ENCODE data around the gene LY6G5C. TPM values are rescaled to one million over a fixed set of nuclear protein-coding genes. Genes with fewer than 3 reads are reported as not detected.

LY6G5C gene
- total and polyA plus RNA-seq, 9 of the 15 experiments (the other 6 are each of a cell fraction or from before 2014, with no cell fraction given) = 0.10 to 0.67 (median 0.46) TPM; not detected in 4

GRCh38 chr6:31676904-31677303 lies 4.0 kb downstream of the LY6G5C start (continued):
- TF ChIP-seq ZNF512 (tag; IDR thresholded peaks at IDR 0.05) (no peak), TOE1 (IDR thresholded peaks at IDR 0.05; ENCODE audit: borderline replicate concordance) (no peak), TOE1 (CRISPR knock-in tag; IDR thresholded peaks at IDR 0.05; ENCODE audit: borderline replicate concordance, low read depth) (no peak), CBX8 (IDR thresholded peaks at IDR 0.05; ENCODE audit: borderline replicate concordance, extremely low read depth, low read depth, low read length, poor library complexity, severe bottlenecking) (no peak), RFX7 (CRISPR knock-in tag; IDR thresholded peaks at IDR 0.05) (no peak), MNT (conservative IDR thresholded peaks at IDR 0.05) (no peak), HMGN3 (IDR thresholded peaks at IDR 0.05; ENCODE audit: borderline replicate concordance, extremely low read depth, insufficient read length, low read depth, low read length) (no peak), SMARCA5 (IDR thresholded peaks at IDR 0.05) (no peak), FOXJ3 (CRISPR knock-in tag; IDR thresholded peaks at IDR 0.05) (no peak), TFE3 (CRISPR knock-in tag; IDR thresholded peaks at IDR 0.05) (no peak), MTA2 (IDR thresholded peaks at IDR 0.05; ENCODE audit: low read depth) (no peak; the same call in 1 of the 2 replicates), CBX2 (IDR thresholded peaks at IDR 0.05; ENCODE audit: insufficient read depth, low read length, poor library complexity, severe bottlenecking) (no peak), PRMT5 (CRISPR knock-in tag; IDR thresholded peaks at IDR 0.05) (no peak), NR2C2 (CRISPR knock-in tag; IDR thresholded peaks at IDR 0.05) (no peak), NR2C2 (tag; IDR thresholded peaks at IDR 0.05) (no peak), ATF1 (CRISPR knock-in tag; IDR thresholded peaks at IDR 0.05) (no peak), ATF1 (tag; IDR thresholded peaks at IDR 0.05) (peak; percentile 93), SIN3B (IDR thresholded peaks at IDR 0.05; ENCODE audit: low read depth) (no peak), RBBP5 (IDR thresholded peaks at IDR 0.05; ENCODE audit: borderline replicate concordance, insufficient read depth, low read length, poor library complexity, severe bottlenecking) (no peak), ZBTB11 (CRISPR knock-in tag; IDR thresholded peaks at IDR 0.05) (0 out of 6 replicates have a peak, but pooled peaks of 1 of the 3 experiments have one; percentile 22)
